Suprapubic skin (tissue), 3 donors: ENCODE results near the gene XPNPEP2.

Experiments
- CTCF ChIP-seq, 2 donors: fragments of 200-600 bp in 1 of 2; fragments of 450-650 bp in 1 of 2; sonication (generic) in 1 of 2; IDR thresholded peaks; one replicate each; pipeline ENCODE4 v1.5.1; 2016 to 2019; ENCODE audit warnings: antibody characterized with exemption in 2 of 2, mild to moderate bottlenecking in 1 of 2, moderate library complexity in 1 of 2
- POLR2AphosphoS5 ChIP-seq, 3 donors: sonication (generic); formaldehyde crosslinking; IDR thresholded peaks; one replicate each; pipeline ENCODE4 v1.6.1; 2017; ENCODE audit warnings: antibody characterized with exemption in 3 of 3

- TF ChIP-seq CTCF (IDR thresholded peaks at IDR 0.05): no peak
- TF ChIP-seq POLR2AphosphoS5 (IDR thresholded peaks at IDR 0.05): no peak
These were observed 59.7 kb downstream of the XPNPEP2 start for GRCh38 chrX:129798456-129798855.
